ENCODE results near the gene NME5.

DNA sequence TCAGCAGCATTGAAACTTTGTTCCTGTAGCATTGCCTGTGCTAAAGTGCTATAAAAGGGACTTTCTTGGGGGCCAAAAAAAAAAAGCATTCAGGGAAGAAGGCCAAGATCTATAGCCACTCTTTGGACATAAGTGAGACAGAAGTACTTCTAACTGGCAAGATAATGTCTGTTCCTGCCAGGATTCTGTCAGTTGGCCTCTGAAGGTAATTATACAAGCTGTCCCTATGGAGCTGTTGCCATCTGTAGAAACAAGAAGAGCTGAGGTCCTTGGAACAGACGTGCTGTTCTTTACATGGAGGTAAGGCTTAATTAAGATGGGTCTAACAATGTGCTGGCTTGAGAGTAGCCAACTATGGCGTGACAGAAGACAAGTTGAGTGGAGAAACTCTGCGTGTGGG is 49.4 kb upstream of the NME5 start:
- TF ChIP-seq POLR2AphosphoS5 (IDR thresholded peaks at IDR 0.05; ENCODE audit: low read depth, low read length) = no peak
- no peak for TF ChIP-seq SIN3A (IDR thresholded peaks at IDR 0.05; ENCODE audit: borderline replicate concordance, insufficient read depth, low read length)
- TF ChIP-seq, protein P1, sequence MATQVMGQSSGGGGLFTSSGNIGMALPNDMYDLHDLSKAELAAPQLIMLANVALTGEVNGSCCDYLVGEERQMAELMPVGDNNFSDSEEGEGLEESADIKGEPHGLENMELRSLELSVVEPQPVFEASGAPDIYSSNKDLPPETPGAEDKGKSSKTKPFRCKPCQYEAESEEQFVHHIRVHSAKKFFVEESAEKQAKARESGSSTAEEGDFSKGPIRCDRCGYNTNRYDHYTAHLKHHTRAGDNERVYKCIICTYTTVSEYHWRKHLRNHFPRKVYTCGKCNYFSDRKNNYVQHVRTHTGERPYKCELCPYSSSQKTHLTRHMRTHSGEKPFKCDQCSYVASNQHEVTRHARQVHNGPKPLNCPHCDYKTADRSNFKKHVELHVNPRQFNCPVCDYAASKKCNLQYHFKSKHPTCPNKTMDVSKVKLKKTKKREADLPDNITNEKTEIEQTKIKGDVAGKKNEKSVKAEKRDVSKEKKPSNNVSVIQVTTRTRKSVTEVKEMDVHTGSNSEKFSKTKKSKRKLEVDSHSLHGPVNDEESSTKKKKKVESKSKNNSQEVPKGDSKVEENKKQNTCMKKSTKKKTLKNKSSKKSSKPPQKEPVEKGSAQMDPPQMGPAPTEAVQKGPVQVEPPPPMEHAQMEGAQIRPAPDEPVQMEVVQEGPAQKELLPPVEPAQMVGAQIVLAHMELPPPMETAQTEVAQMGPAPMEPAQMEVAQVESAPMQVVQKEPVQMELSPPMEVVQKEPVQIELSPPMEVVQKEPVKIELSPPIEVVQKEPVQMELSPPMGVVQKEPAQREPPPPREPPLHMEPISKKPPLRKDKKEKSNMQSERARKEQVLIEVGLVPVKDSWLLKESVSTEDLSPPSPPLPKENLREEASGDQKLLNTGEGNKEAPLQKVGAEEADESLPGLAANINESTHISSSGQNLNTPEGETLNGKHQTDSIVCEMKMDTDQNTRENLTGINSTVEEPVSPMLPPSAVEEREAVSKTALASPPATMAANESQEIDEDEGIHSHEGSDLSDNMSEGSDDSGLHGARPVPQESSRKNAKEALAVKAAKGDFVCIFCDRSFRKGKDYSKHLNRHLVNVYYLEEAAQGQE (IDR thresholded peaks at IDR 0.05; ENCODE audit: insufficient read depth in 1 of 2, low read depth in 2 of 2, low read length in 2 of 2) = no peak
- no peak for TF ChIP-seq TAF1 (IDR thresholded peaks at IDR 0.05; ENCODE audit: borderline replicate concordance, insufficient read depth, low read length)

Data from PFSK-1 (cell line).